ENCODE data around the gene ASB2. TPM values are rescaled to one million over a fixed set of nuclear protein-coding genes. Genes with fewer than 3 reads are reported as not detected.

ASB2 gene
- total and polyA plus RNA-seq, 2 of the 8 experiments (the other 6 are each of a cell fraction or from before 2014, with no cell fraction given), result 1.0 to 2.1 TPM

DNA sequence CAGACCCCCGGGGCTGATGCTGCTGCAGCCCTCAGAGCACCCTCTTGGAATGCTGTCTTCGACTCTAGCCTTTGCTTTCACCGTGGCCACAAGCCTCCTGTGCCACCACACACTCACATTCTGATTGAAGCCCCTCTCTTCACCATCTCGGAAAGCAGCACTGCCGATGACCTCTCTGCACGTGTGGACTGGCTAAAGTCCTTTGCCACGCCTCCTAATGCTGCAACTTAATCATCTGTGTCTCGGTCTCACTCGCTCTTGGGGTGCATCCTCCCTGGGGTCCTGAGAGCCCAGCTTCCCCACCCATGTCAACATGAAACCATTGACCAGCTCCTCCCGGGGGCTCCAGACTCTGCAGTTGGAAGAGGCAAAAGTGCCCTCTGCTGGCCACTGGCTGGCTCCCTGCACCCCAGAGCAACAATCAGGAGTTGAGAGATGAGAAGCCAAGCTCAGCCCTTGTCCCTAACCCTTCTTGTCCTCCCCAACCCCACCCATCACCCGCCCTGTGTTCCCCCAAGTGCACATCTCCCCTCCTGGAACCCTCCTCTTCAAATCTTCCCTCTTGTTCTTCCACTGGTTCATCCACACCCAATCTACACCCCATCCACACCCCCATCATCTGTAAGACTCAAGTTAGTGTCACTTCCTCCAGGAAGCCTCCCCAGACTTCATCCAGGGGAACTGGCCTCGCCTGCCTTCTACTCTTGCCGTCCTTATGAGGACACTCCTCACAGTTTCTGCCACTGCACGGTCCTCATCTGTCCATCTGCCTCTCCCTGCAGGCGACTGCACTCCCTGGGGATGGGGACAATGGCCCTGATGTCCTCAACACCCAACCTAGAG lies 72.8 kb downstream of the ASB2 start:
- H3K27ac ChIP-seq (ENCODE audit: low read depth, low read length), result no peak overlapping the region
- H2BK20ac ChIP-seq (ENCODE audit: low read length), result no peak overlapping the region

More for the DNA sequence above, 72.8 kb downstream of the ASB2 start:
- H4K20me1 ChIP-seq (replicated peaks in 1 of 2; ENCODE audit: control insufficient read depth in 1 of 2, insufficient read depth in 2 of 2, low read length in 2 of 2), result no peaks in the 10 kb centered on the region
- H3K23ac ChIP-seq (ENCODE audit: insufficient read length), result no peak overlapping the region
- no peaks in the 10 kb centered on the region; the same call in 1 of the 2 replicates for H3K23me2 ChIP-seq (ENCODE audit: low read depth, low read length)
- WGBS, 2 experiments (ENCODE audit: extremely low coverage in 1 of 2, insufficient coverage in 1 of 2, insufficient read length in 1 of 2, insufficient replicate concordance in 2 of 2, low coverage in 1 of 2, low lambda C conversion rate in 2 of 2, missing lambda C conversion rate in 1 of 2), result 78% methylated on average over 13 of the region's 15 CpGs; no CpG with 5 or more reads in 1 of the 2 experiments
- no peak overlapping the region for H3K14ac ChIP-seq (ENCODE audit: insufficient read length)
- H3K79me2 ChIP-seq (ENCODE audit: control insufficient read depth in 1 of 2, insufficient read depth in 2 of 2, low read length in 2 of 2), result no peaks in the 10 kb centered on the region
- no peaks in the 10 kb centered on the region for H3K9me3 ChIP-seq (ENCODE audit: insufficient read depth in 2 of 2, low read depth in 1 of 2, low read length in 1 of 2)
- H4K5ac ChIP-seq (ENCODE audit: insufficient read length, low read depth, low read length), result no peak overlapping the region
- peak in 1 of 2 experiments; percentile 81 for DNase-seq (ENCODE audit: low read depth in 1 of 2, low spot score in 2 of 2)
- H4K8ac ChIP-seq (ENCODE audit: extremely low read depth, insufficient read depth, low read length), result 0 out of 2 replicates have a peak overlapping the region, but pooled peaks have one; percentile 1
- H3K4ac ChIP-seq (replicated peaks; ENCODE audit: insufficient read length, low read depth, low read length), result no peak overlapping the region
- H2AK5ac ChIP-seq (ENCODE audit: low read depth, low read length), result no peak overlapping the region
- POLR2A ChIA-PET (ENCODE audit: partially characterized antibody), result interaction anchor here (1.5 kb wide), 1 partner anchor 249 kb away, joined by 5 read pairs; no protein-coding TSS in a partner anchor
- no peak overlapping the region for H3K9ac ChIP-seq (replicated peaks in 1 of 4; ENCODE audit: extremely low read depth in 1 of 4, low read depth in 3 of 4, low read length in 3 of 4)
- CTCF ChIA-PET (ENCODE audit: partially characterized antibody), result interaction anchor here (0.6 to 12.9 kb wide), 52 partner anchors 7 to 1156 kb away, joined by 3 to 149 read pairs (median 4); partner anchors contain the start of genes LGMN and PRIMA1
- no peak overlapping the region for H4K91ac ChIP-seq (replicated peaks; ENCODE audit: insufficient read length, low read length)
- FAIRE-seq, result peak; percentile 48
- H3K18ac ChIP-seq (ENCODE audit: extremely low read depth, low read length), result no peak overlapping the region
- H2AFZ ChIP-seq (ENCODE audit: low read length), result peak overlapping the region; percentile 84; the same call in 1 of the 2 replicates
- no peak overlapping the region for H3K4me3 ChIP-seq (ENCODE audit: extremely low read depth in 1 of 4, insufficient read depth in 2 of 4, low read depth in 3 of 4, low read length in 4 of 4)
- no peaks in the 10 kb centered on the region; a peak in 1 of 7 replicates for H3K27me3 ChIP-seq (replicated peaks in 1 of 4; ENCODE audit: control insufficient read depth in 3 of 4, extremely low read depth in 1 of 4, insufficient read depth in 3 of 4, low read length in 3 of 4)
- no peak overlapping the region for H2BK5ac ChIP-seq (ENCODE audit: low read depth, low read length)
- H3K4me2 ChIP-seq (ENCODE audit: insufficient read depth in 1 of 2, low read depth in 2 of 2, low read length in 2 of 2), result no peak overlapping the region; a peak in 1 of 4 replicates
- H3K4me1 ChIP-seq (replicated peaks in 1 of 4; ENCODE audit: control insufficient read depth in 3 of 4, insufficient read depth in 4 of 4, low read length in 3 of 4), result peaks cover 0 to 7% (median 3%) of the 10 kb centered on the region in 4 experiments; a peak in 4 of 7 replicates
- H3K36me3 ChIP-seq (ENCODE audit: control insufficient read depth in 2 of 4, insufficient read depth in 4 of 4, low read length in 3 of 4), result no peaks in the 10 kb centered on the region
- no peak overlapping the region for H2BK15ac ChIP-seq (ENCODE audit: low read length)
- H2BK120ac ChIP-seq (replicated peaks; ENCODE audit: low read depth, low read length), result no peak overlapping the region
- H2BK12ac ChIP-seq (ENCODE audit: low read depth, low read length), result no peak overlapping the region; the same call in 1 of the 2 replicates
- H3K56ac ChIP-seq (replicated peaks; ENCODE audit: insufficient read length, low read depth, low read length), result no peak overlapping the region
- no peaks in the 10 kb centered on the region for H3K79me1 ChIP-seq (ENCODE audit: low read depth, low read length)
- TF ChIP-seq, protein P1, sequence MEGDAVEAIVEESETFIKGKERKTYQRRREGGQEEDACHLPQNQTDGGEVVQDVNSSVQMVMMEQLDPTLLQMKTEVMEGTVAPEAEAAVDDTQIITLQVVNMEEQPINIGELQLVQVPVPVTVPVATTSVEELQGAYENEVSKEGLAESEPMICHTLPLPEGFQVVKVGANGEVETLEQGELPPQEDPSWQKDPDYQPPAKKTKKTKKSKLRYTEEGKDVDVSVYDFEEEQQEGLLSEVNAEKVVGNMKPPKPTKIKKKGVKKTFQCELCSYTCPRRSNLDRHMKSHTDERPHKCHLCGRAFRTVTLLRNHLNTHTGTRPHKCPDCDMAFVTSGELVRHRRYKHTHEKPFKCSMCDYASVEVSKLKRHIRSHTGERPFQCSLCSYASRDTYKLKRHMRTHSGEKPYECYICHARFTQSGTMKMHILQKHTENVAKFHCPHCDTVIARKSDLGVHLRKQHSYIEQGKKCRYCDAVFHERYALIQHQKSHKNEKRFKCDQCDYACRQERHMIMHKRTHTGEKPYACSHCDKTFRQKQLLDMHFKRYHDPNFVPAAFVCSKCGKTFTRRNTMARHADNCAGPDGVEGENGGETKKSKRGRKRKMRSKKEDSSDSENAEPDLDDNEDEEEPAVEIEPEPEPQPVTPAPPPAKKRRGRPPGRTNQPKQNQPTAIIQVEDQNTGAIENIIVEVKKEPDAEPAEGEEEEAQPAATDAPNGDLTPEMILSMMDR (IDR thresholded peaks at IDR 0.05; ENCODE audit: control extremely low read depth in 1 of 3, insufficient read depth in 1 of 3, low read depth in 1 of 3, low read length in 3 of 3), result peak; percentile 84 to 90 (median 87)
- peak; percentile 81 to 87 for TF ChIP-seq RAD21 (IDR thresholded peaks at IDR 0.05 in 1 of 2, conservative IDR thresholded peaks at IDR 0.05 in 1 of 2; ENCODE audit: low read depth in 2 of 2, low read length in 2 of 2)
- no peak for TF ChIP-seq TEAD4 (IDR thresholded peaks at IDR 0.05; ENCODE audit: low read depth, low read length)
